ENCODE data around the gene PRKX. TPM values are rescaled to one million over a fixed set of nuclear protein-coding genes. Genes with fewer than 3 reads are reported as not detected.
"Not testable (repeated sequence)": the region's sequence is repeated elsewhere in the genome, so short reads cannot be mapped to it uniquely, and the experiment has no call there.

Gene PRKX
- total RNA-seq, 1 donor from 2014 or later: 46.0 TPM

- ATAC-seq: peak; percentile 44
Measured at GRCh38 chrX:3651277-3651676, 62.2 kb downstream of the PRKX start.

GRCh38 chrX:3648084-3648483, 65.4 kb downstream of the PRKX start:
- no peak for ATAC-seq

- ATAC-seq: peak; percentile 70
Measured at GRCh38 chrX:3639858-3640631, 73.4 kb downstream of the PRKX start.

- ATAC-seq: no peak
Measured at GRCh38 chrX:3639236-3639635, 74.2 kb downstream of the PRKX start.

- ATAC-seq: peak; percentile 75
Measured at GRCh38 chrX:3638280-3638873, 75.1 kb downstream of the PRKX start.

GRCh38 chrX:3636803-3637202, 76.6 kb downstream of the PRKX start:
- ATAC-seq: no peak

GRCh38 chrX:3631196-3631595, 82.3 kb downstream of the PRKX start:
- no peak for ATAC-seq

GRCh38 chrX:3627594-3627993, 85.9 kb downstream of the PRKX start:
- no peak for ATAC-seq

GRCh38 chrX:3621414-3621813, 92.0 kb downstream of the PRKX start:
- ATAC-seq: no peak

GRCh38 chrX:3611744-3612143, 101.7 kb downstream of the PRKX start:
- ATAC-seq: not testable (repeated sequence)

GRCh38 chrX:3609810-3610209, 103.6 kb downstream of the PRKX start:
- no peak for ATAC-seq

GRCh38 chrX:3603026-3603661, 110.3 kb downstream of the PRKX start:
- no peak for ATAC-seq

GRCh38 chrX:3599802-3600430, 113.5 kb downstream of the PRKX start:
- ATAC-seq: no peak

- no peak for ATAC-seq
Measured at GRCh38 chrX:3598709-3599108, 114.7 kb downstream of the PRKX start.

- ATAC-seq: no peak
Measured at GRCh38 chrX:3598046-3598605, 115.3 kb downstream of the PRKX start.

- no peak for ATAC-seq
Measured at GRCh38 chrX:3592184-3592583, 121.3 kb downstream of the PRKX start.

GRCh38 chrX:3589474-3589873, 124.0 kb downstream of the PRKX start:
- ATAC-seq: no peak

GRCh38 chrX:3585719-3586118, 127.7 kb downstream of the PRKX start:
- ATAC-seq: no peak

GRCh38 chrX:3584415-3584996, 128.9 kb downstream of the PRKX start:
- ATAC-seq: no peak

- ATAC-seq: no peak
Measured at GRCh38 chrX:3582451-3582850, 131.0 kb downstream of the PRKX start.

- no peak for ATAC-seq
Measured at GRCh38 chrX:3581609-3582108, 131.8 kb downstream of the PRKX start.

GRCh38 chrX:3577551-3577950, 135.9 kb downstream of the PRKX start:
- no peak for ATAC-seq
